ENCODE measurements around the gene SCUBE2. TPM values are rescaled to one million over a fixed set of nuclear protein-coding genes. Genes with fewer than 3 reads are reported as not detected.
A peak's percentile ranks its signal among the peaks of the same experiment; 100 is the strongest.

Gene SCUBE2
- total RNA-seq = 1.2 and 8.4 TPM in 2 replicates
- 7.9 TPM for polyA plus RNA-seq (2012)

GRCh38 chr11:9091044-9091922 is at the start of gene SCUBE2:
Gene SCUBE2, minus strand, starts transcription at chr11:9091599. Its CDS starts 71 bp downstream, at chr11:9091528.
- DNase-seq (ENCODE audit: low read depth) = no peak

GRCh38 chr11:9141186-9141585 is 49.8 kb upstream of the SCUBE2 start:
- no peak for DNase-seq (ENCODE audit: low read depth)

DNA sequence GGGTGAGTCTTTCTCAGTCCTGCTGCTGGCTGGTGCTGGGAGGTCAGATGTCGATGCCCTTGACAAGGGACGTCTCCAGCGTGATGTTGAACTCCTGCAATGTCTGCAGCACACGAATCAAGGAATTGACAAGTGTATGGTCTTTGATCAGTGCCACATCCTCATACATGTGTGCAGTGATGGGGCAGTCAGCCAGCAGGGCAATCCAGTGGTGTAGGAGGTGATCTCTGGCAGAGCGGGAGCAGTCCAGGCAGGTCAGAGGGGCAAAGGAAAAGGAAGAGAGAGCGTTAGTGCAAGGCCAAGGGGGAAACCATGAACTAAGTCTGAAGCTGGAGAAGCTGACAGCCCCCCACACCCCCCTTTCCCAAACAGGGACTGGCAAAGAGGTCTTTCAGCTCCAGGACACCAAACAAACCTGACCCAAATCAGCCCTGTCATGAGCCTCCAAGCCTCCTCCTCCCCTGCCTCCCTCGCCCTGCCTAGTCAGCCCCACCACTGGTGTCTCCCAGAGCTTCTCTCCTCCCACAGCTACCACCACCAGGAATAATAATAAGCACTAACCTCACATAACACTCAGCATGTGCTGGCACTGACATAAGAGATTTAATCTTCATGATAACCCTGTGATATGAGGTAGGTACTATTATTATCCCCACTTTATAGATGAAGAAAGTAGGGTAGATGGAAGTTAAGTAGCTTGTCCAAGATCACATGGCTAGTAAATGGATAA is 48.4 kb upstream of the SCUBE2 start:
- DNase-seq (ENCODE audit: low read depth) = peak; percentile 25

- DNase-seq (ENCODE audit: low read depth) = peak; percentile 54
Observed at GRCh38 chr11:9138612-9139579, 47.5 kb upstream of the SCUBE2 start.

DNA sequence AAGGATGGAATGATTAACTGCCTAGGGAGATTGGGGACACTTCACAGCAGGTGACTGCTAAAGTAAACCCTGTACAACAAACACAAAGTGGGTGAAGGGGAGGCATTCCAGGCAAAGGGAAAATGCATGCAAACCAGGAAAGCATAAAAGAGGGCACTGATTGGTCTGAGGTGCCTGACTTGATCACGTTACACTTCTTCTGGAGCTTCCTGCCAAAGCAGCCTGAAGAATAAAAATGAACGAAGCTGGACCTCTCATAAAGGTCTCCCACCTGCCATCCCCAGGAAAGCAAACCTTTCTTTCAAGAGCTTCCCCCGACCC is 46.7 kb upstream of the SCUBE2 start:
- no peak for DNase-seq (ENCODE audit: low read depth)

GRCh38 chr11:9137293-9138132 is 46.1 kb upstream of the SCUBE2 start:
- peak; percentile 70 for DNase-seq (ENCODE audit: low read depth)

GRCh38 chr11:9136741-9137140 is 45.3 kb upstream of the SCUBE2 start:
- DNase-seq (ENCODE audit: low read depth) = no peak

DNA sequence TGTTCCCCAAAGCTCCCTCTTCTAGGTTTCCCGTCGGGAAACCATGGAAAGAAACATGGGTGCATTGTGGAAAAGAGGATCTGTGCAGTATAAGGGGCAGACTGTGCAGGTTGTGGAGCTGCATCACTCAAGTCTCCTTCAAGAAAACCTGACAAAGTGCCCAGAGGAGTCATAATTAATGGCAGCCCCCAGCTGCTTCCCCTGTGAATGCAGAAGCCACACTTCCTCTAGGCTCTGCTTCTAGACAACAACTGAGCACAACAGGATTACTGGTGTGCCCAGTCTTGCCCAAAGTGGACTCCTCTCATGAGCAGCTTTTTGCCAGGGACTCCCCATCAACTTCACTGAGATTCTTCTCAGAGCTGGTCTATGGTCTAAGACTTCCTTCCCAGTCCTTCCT is 42.6 kb upstream of the SCUBE2 start:
- no peak for DNase-seq (ENCODE audit: low read depth)

- DNase-seq (ENCODE audit: low read depth) = no peak
Observed at GRCh38 chr11:9132203-9132878, 40.9 kb upstream of the SCUBE2 start.

DNA sequence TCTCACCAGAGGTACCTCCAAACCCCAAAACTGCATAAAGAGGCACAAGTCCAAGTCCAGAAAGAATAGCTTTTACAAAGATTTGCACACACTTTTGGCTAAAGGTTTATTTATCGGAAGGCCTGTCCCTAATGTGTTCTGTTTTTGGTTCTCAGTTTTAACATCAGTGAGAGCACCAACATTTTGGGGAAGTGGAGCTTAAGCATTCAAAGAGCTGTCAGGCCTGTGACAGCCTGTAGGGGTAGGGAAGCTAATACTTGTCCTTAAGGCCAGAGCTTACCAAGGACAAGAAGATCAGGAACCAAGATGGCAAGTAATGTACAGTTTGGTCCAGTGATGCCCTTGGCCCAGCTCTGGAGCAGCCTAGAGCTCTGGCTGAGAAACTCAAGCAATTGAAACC is 38.9 kb upstream of the SCUBE2 start:
- no peak for DNase-seq (ENCODE audit: low read depth)

GRCh38 chr11:9126636-9127035 is 35.2 kb upstream of the SCUBE2 start:
- DNase-seq (ENCODE audit: low read depth) = no peak

- no peak for DNase-seq (ENCODE audit: low read depth)
Observed at GRCh38 chr11:9125185-9125886, 33.9 kb upstream of the SCUBE2 start.

GRCh38 chr11:9123595-9124304 is 32.4 kb upstream of the SCUBE2 start:
- DNase-seq (ENCODE audit: low read depth) = no peak

- no peak for DNase-seq (ENCODE audit: low read depth)
Observed at GRCh38 chr11:9121469-9121796, 30.0 kb upstream of the SCUBE2 start.

DNA sequence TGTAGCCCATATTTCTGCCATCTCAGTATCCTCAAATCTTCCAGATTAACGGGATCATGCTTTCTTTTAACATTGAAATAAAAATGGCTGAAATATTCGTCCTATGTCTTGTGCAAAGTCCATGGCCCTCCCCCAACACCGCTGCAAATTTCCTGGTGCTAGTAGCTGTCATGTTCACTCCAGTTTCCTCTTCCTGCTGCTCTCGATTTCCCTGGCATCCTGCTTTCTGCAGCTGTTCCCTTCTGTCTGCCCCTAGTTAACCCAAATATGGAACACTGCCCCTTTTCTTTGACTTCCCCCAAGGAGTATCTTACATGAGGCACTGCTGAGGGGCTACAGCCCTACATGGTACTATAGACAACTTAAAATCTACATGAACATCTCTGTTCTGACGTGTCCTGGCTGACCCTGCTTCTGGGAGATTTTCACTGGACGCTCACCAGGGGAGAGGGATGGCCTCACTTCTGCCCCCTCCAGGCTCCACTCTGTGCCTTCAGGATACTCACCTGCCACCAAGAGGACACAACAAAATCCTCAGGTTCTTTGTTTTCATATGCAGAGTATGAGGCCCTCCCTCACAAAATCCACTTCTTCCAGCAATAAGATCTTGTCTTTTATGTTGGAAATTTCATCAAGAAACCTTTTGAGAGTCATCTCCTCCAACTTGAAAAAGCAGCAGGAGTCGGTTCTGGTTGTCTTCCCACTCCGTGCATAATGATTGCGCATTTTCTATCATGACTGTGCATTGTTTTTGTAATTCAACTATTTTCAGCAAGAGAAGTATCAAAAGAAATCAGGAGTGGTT is 29.5 kb upstream of the SCUBE2 start:
- peak; percentile 70 for DNase-seq (ENCODE audit: low read depth)

GRCh38 chr11:9118277-9118676 is 26.9 kb upstream of the SCUBE2 start:
- peak; percentile 74 for DNase-seq (ENCODE audit: low read depth)

DNA sequence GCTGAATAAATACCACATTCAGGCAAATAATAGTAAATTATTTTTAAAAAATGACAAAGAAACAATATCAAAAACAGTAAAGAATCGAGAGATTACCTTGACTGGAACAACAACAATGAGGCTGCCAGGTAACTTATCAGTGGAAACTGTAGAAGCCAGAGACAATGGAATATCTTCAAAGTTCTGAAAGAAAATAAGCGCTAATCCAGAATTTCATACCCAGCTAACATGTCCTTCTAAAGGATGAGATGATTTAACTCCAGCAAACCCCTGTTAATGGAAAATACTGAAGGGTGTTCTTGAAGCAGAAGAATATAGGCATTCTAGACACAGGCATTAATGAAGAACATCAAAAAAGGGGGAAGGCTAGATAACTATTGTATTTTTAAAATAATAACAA is 20.7 kb upstream of the SCUBE2 start:
- no peak for DNase-seq (ENCODE audit: low read depth)
